Pons (tissue), 1 donor: Measurements from ENCODE around the gene ACTL6B.

ENCODE experiments used
- DNase-seq: peaks from one replicate; pipeline ENCODE4 v3.0.0-alpha.2; 2016; ENCODE audit warnings: low spot score

The ACTL6B gene

DNA sequence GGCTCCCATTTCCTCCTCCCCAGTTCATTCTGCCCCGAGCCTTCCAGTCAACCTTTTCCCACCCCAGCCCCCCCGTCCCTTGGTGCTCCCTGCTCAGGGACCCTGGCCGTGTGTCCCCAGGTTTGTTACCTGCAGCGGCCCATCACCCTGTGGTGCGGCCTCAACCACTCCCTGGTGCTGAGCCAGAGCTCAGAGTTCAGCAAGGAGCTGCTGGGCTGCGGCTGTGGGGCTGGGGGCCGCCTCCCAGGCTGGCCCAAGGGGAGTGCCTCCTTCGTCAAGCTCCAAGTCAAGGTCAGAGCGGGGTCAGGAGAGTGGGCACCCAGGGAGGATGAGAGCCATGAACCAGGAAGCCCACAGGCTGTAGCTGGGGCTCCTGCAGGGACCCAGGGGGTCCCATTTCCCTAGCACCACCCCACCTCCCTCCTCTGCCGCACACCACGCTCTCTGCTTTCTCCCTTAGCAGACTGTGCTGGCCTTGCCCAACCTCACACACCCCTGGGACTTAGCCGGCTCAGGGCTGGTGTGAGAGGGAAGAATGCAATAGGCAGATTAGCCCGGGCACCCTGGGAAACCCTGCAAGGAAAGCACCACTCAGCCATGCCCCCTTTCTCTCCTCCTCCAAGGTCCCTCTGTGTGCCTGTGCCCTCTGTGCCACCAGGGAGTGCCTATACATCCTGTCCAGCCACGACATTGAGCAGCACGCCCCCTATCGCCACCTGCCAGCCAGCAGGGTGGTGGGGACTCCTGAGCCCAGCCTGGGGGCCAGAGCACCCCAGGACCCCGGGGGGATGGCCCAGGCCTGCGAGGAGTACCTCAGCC lies 56.1 kb downstream of the ACTL6B start:
- no peak for DNase-seq

GRCh38 chr7:100598425-100598824 lies 57.8 kb downstream of the ACTL6B start:
- DNase-seq: no peak

DNA sequence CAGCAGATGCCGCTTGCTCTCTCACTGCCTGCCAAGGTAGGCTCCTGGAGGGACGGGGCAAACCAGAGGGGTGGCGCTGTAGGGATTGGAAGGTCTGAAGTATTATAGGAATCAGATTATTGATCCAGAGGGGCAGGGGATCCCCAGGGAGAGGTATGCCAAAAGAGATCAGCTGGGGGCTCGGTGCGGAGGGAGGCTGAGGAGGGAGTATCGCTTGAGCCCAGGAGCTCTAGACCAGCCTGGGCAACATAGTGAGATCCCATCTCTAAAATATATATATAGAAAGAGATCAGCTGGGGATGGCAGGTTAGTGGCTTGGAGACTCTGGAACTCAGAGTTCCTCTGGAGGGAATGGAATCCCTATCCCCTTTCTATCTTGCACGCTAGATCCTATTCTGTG lies 61.1 kb downstream of the ACTL6B start:
- DNase-seq: no peak
